ENCODE measurements around the gene S1PR5.

S1PR5 gene, protein sequence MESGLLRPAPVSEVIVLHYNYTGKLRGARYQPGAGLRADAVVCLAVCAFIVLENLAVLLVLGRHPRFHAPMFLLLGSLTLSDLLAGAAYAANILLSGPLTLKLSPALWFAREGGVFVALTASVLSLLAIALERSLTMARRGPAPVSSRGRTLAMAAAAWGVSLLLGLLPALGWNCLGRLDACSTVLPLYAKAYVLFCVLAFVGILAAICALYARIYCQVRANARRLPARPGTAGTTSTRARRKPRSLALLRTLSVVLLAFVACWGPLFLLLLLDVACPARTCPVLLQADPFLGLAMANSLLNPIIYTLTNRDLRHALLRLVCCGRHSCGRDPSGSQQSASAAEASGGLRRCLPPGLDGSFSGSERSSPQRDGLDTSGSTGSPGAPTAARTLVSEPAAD

DNA sequence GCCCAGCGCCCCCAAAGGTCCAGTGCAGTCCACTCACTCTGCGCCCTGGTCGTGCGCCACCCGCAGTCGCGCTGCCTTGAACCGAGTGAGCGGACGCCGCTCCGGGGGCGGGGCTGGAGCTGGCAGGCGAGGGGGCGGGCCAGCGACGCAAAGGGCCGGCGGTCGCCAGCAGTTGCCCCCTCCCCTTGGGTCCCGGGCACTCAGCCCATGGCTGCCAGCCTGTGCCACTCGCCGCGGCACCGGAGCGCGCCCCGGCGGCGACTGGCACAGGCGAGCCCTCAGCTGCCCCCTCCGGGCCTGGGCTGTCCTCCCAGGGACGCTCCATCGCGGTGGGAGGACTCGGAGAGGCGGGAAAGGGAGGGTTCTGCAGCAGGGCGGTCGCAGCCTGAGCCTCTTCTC, at the start of gene S1PR5:
TSS of gene S1PR5 (minus strand) at position 87 of the 399 bp plus-strand sequence. CDS start 2,436 bp downstream, outside the sequence.
- Histone ChIP-seq H3K4me3 (ENCODE audit: low read depth, low read length) (peak within 1 kb of the TSS; percentile 76), H3K9me3 (ENCODE audit: control insufficient read depth, insufficient read depth, low read length) (no peaks in the 10 kb centered on the region), H3K4me1 (ENCODE audit: control insufficient read depth, insufficient read depth, low read length) (no peaks in the 10 kb centered on the region), H3K36me3 (ENCODE audit: control insufficient read depth, insufficient read depth, low read length) (no peaks in the 10 kb centered on the region), H3K9ac (ENCODE audit: low read depth, low read length) (peak within 1 kb of the TSS; percentile 54), H3K27me3 (ENCODE audit: control insufficient read depth, insufficient read depth, low read length) (peaks cover 72% of the 10 kb centered on the region)

DNA sequence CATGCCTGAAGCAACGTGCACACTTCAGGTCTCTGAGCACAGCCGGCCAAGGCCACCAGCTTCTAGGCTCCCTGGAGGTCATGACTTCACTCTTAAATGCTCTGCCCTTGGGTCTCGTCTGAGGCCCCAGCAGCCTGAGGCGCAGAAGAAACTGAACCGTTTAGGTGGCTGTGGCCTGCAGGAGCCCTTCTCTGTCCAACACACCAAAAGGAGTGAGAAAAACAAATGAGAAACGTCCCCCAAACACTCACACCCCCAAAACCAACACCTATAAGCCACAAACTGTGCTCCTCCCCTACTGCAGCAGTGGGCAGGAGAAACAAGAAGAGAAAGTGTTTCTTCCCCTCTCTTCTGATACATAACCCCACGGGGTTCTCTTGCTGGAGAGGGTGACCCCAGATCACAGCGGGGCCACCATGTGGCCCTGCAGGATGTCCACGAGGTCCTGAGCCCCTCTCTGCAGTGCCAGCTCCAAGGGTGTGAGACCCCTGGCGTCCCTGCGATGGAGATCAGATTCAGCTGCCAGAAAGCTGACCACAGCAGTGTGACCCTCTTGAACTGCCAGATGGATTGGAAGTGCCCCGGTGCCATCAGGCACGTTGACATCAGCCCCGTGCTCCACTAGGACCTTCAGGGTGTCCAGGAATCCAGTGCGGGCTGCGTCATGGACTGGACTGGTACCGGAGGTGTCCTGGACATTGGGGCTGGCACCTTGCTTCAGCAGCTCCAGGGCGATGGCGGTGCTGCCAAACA, 49.6 kb upstream of the S1PR5 start:
- H3K27me3 ChIP-seq (ENCODE audit: control insufficient read depth, insufficient read depth, low read length) = peaks cover 12% of the 10 kb centered on the region
- H3K9me3 ChIP-seq (ENCODE audit: control insufficient read depth, insufficient read depth, low read length) = no peaks in the 10 kb centered on the region
- H3K4me1 ChIP-seq (ENCODE audit: control insufficient read depth, insufficient read depth, low read length) = peaks cover 4% of the 10 kb centered on the region
- H3K4me3 ChIP-seq (ENCODE audit: low read depth, low read length) = no peak overlapping the region
- no peak overlapping the region for H3K9ac ChIP-seq (ENCODE audit: low read depth, low read length)
- H3K36me3 ChIP-seq (ENCODE audit: control insufficient read depth, insufficient read depth, low read length) = peaks cover 5% of the 10 kb centered on the region

DNA sequence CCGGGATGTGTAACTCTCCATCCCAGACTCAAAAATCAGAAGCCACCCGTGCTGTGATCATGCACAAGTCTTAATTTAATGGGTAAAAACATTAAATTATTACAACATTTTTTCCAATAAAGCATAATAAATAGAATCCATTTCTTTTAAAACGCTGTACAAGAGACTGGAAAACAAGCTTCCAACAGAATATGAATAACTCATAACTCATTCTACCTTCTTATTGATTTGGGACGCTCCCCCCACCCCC, 49.1 kb upstream of the S1PR5 start:
- peaks cover 7% of the 10 kb centered on the region for H3K36me3 ChIP-seq (ENCODE audit: control insufficient read depth, insufficient read depth, low read length)
- H3K9me3 ChIP-seq (ENCODE audit: control insufficient read depth, insufficient read depth, low read length) = no peaks in the 10 kb centered on the region
- H3K9ac ChIP-seq (ENCODE audit: low read depth, low read length) = no peak overlapping the region
- H3K4me1 ChIP-seq (ENCODE audit: control insufficient read depth, insufficient read depth, low read length) = peaks cover 4% of the 10 kb centered on the region
- H3K4me3 ChIP-seq (ENCODE audit: low read depth, low read length) = peak overlapping the region; percentile 78
- H3K27me3 ChIP-seq (ENCODE audit: control insufficient read depth, insufficient read depth, low read length) = peaks cover 12% of the 10 kb centered on the region

DNA sequence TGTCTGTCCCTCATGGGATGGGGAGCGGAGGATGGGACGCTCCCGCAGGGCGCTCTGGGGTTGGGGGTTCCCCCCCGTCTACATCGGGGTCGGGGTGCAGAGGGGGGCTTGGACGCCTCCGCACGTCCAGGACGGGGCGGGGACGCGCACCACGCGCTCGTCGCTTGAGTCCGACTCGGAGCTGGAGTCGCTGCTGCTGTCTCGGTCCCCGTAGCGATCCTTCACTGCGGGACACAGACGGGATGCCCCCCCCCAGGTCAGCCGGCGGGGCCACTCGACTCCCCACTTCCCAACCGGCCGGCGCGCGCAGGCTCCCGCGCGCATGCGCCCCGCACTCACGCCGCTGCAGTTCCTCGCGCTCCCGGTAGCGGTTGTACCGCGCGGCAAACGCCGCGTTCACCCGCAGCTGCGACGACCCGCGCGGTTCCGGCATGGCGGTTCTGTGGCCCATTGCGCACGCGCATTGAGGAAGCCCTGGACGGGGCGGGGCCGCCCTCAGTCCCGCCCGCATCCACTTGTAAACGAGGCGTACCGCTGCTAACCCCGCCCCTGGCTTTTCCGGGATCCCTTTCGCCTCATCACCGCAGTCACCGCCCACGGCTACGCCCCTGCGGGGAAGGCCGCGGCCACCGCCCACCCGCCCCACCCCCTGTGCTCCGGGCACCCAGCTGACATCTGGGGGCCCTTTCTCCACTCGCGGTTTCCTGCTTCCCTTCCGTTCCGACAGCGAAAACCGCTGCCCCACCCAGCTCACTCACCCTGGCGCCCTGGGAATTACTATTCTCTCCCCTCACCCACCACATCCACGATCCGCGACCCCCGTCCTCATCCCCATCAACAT, 48.5 kb upstream of the S1PR5 start, which contains the start of gene KRI1:
TSS of gene KRI1 (minus strand) at position 444 of the 841 bp plus-strand sequence. CDS start at position 433, 11 bp downstream.
- Histone ChIP-seq H3K36me3 (ENCODE audit: control insufficient read depth, insufficient read depth, low read length) (peaks cover 11% of the 10 kb centered on the region), H3K27me3 (ENCODE audit: control insufficient read depth, insufficient read depth, low read length) (peaks cover 12% of the 10 kb centered on the region), H3K4me1 (ENCODE audit: control insufficient read depth, insufficient read depth, low read length) (peaks cover 4% of the 10 kb centered on the region), H3K4me3 (ENCODE audit: low read depth, low read length) (peak within 1 kb of the TSS; percentile 78), H3K9me3 (ENCODE audit: control insufficient read depth, insufficient read depth, low read length) (no peaks in the 10 kb centered on the region), H3K9ac (ENCODE audit: low read depth, low read length) (peak within 1 kb of the TSS; percentile 81)

DNA sequence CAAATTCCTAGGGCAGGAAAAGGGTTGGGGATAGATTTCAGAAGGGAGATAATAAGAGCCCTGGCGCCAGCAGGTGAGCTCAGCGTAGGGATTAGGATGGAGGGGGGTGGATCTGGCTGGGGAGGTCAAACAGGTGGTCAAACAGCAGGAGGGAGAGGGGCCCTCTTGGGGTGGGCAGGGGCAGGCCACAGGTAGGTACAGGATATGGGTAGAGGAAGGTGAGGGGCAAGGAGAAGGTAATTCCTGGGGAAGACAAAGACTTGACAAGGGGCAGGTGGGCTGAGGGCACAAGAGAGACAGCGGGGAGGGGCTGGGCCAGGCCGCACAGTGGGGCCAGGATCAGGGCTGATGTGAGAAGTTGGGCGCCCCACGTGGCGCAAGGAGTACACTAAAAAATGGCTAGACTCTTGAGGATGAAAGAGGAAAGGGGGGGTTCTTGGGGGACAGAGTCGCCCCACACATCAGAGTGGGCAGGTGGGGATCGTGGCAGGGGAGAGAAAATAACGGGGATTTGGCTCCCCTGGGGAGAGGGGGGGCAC, 47.9 kb upstream of the S1PR5 start:
- H3K9ac ChIP-seq (ENCODE audit: low read depth, low read length) = peak overlapping the region; percentile 81
- H3K4me3 ChIP-seq (ENCODE audit: low read depth, low read length) = peak overlapping the region; percentile 78
- H3K4me1 ChIP-seq (ENCODE audit: control insufficient read depth, insufficient read depth, low read length) = peaks cover 4% of the 10 kb centered on the region
- H3K9me3 ChIP-seq (ENCODE audit: control insufficient read depth, insufficient read depth, low read length) = no peaks in the 10 kb centered on the region
- peaks cover 12% of the 10 kb centered on the region for H3K27me3 ChIP-seq (ENCODE audit: control insufficient read depth, insufficient read depth, low read length)
- H3K36me3 ChIP-seq (ENCODE audit: control insufficient read depth, insufficient read depth, low read length) = peaks cover 18% of the 10 kb centered on the region

DNA sequence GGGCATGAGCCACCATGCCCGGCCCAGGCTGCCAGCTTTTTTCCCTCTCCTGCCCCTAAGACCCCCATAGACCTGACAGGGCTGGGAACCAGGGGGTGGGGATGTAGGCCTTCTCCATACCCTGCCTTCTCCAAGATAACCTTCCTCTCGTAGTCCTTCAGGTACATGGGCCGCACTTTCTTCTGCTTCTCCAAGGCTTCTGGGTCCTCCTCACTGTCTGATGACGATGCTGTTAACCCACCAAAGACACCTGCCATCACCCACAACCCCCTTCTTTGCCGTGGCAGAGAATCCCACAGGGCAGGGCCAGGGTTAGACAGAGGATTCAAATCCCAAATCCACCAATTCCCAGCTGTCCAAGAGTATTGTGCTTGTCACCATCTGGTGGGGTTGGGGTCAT, 45.4 kb upstream of the S1PR5 start:
- Histone ChIP-seq H3K9me3 (ENCODE audit: control insufficient read depth, insufficient read depth, low read length) (no peaks in the 10 kb centered on the region), H3K9ac (ENCODE audit: low read depth, low read length) (no peak overlapping the region), H3K27me3 (ENCODE audit: control insufficient read depth, insufficient read depth, low read length) (peaks cover 8% of the 10 kb centered on the region), H3K36me3 (ENCODE audit: control insufficient read depth, insufficient read depth, low read length) (peaks cover 36% of the 10 kb centered on the region), H3K4me1 (ENCODE audit: control insufficient read depth, insufficient read depth, low read length) (peaks cover 4% of the 10 kb centered on the region), H3K4me3 (ENCODE audit: low read depth, low read length) (no peak overlapping the region)

DNA sequence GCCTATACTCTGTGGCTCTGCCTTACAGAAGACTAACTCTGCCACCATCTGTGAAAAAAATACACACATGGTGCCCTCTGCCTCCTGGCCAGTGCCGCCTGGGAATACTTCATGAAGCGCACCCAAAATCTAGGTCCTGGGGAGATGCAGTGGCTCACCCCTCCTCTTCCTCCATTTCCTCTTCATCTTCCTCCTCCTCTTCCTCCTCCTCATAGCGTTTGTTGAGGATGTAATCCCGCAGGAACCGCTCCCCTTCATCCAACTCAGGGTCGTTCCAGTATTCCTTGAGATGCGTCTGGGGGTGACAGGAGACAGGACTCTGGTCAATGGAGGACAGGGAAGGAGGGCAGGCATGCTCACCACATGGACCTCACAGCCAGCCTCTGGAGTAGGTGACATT, 42.9 kb upstream of the S1PR5 start:
- H3K4me3 ChIP-seq (ENCODE audit: low read depth, low read length) = no peak overlapping the region
- H3K27me3 ChIP-seq (ENCODE audit: control insufficient read depth, insufficient read depth, low read length) = no peaks in the 10 kb centered on the region
- H3K9me3 ChIP-seq (ENCODE audit: control insufficient read depth, insufficient read depth, low read length) = no peaks in the 10 kb centered on the region
- peaks cover 2% of the 10 kb centered on the region for H3K4me1 ChIP-seq (ENCODE audit: control insufficient read depth, insufficient read depth, low read length)
- peaks cover 54% of the 10 kb centered on the region for H3K36me3 ChIP-seq (ENCODE audit: control insufficient read depth, insufficient read depth, low read length)
- H3K9ac ChIP-seq (ENCODE audit: low read depth, low read length) = no peak overlapping the region

DNA sequence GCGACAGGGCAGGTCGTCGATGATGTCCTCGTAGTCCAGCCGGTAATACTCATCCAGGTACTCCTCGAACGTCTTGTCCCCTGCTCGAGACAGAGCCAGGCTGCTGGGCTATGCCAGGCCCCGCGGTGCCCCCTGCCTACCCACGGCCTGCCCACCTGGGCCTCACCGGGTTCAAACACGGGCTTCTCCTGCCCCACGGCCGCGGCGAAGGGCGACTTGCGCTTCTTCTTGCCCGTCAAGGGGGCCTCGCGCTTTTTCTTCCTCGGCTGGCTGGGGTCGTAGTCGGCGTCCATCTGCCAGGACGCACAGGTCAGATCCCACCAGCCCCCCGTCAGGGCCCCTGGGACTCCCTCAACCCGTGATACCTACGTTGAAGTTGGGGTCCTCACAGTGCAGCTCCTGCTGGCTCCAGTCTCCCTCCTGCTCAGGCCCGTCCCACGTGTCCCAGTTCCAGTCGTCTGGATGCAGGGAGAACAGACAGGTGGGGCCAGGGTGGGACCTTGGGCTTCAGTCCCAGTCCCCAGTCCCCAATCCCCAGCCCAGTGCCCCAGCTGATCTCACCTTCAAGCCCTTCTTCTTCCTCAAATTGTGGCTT, 40.5 kb upstream of the S1PR5 start:
- Histone ChIP-seq H3K4me1 (ENCODE audit: control insufficient read depth, insufficient read depth, low read length) (no peaks in the 10 kb centered on the region), H3K4me3 (ENCODE audit: low read depth, low read length) (no peak overlapping the region), H3K36me3 (ENCODE audit: control insufficient read depth, insufficient read depth, low read length) (peaks cover 74% of the 10 kb centered on the region), H3K27me3 (ENCODE audit: control insufficient read depth, insufficient read depth, low read length) (no peaks in the 10 kb centered on the region), H3K9me3 (ENCODE audit: control insufficient read depth, insufficient read depth, low read length) (no peaks in the 10 kb centered on the region), H3K9ac (ENCODE audit: low read depth, low read length) (no peak overlapping the region)

DNA sequence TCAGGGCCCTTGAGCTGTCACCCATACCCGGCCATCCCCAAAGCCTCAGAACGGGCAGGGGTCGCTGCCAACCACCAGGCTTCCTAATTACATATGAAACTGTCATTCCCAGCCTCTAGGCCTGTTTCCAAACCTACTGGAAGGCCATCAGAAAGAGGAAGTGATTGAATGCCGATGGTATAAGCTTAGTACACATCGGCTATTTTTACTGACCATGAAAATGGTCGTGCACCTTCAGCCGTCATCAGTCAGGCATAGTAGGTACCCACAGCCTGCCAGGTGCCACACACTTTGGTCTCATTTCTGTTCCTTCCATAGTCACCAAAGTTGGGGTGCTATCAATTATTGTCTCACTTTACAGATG, 38.3 kb upstream of the S1PR5 start:
- no peaks in the 10 kb centered on the region for H3K27me3 ChIP-seq (ENCODE audit: control insufficient read depth, insufficient read depth, low read length)
- H3K9ac ChIP-seq (ENCODE audit: low read depth, low read length) = no peak overlapping the region
- peaks cover 70% of the 10 kb centered on the region for H3K36me3 ChIP-seq (ENCODE audit: control insufficient read depth, insufficient read depth, low read length)
- H3K4me1 ChIP-seq (ENCODE audit: control insufficient read depth, insufficient read depth, low read length) = no peaks in the 10 kb centered on the region
- H3K9me3 ChIP-seq (ENCODE audit: control insufficient read depth, insufficient read depth, low read length) = no peaks in the 10 kb centered on the region
- no peak overlapping the region for H3K4me3 ChIP-seq (ENCODE audit: low read depth, low read length)

DNA sequence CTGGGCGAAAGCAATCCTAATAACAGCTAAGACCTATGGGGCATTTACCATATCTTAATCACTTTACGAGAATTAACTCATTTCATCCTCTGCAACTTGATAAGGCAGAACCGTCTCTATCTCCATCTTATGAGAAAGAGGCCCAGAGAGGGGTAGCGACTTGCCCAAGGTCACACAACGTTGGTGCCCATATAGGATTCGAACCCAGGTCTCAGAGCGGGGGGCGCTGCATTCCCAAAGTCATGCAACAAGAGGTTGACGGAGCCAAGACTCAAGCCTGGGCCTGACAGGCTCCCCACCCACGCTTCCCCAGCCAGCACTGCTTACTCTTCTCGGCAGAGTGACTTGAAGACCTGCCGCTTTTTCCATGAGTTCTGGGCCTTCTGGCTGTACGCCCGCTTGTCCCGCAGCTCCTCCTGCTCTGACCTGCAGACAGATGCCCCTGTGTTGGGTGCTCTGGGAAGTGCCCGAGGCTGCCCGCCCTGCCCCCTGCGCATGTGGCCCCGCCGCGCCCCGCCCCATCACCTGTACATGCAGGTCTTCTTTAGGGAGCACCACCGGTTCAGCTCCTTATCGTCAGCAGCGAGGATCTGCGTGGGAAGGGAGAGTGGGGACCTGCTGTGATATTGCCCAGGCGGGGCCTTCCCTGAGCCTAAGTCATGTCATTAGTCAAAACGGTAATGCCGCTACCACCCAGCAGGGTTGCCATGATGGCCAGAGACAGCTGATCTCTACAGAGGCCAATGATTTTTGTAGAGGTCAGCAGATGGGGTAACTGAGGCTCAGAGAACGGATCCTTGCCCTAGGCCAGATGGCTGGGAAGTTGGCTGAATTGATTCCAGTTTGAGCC, 37.7 kb upstream of the S1PR5 start:
- Histone ChIP-seq H3K27me3 (ENCODE audit: control insufficient read depth, insufficient read depth, low read length) (no peaks in the 10 kb centered on the region), H3K9me3 (ENCODE audit: control insufficient read depth, insufficient read depth, low read length) (no peaks in the 10 kb centered on the region), H3K36me3 (ENCODE audit: control insufficient read depth, insufficient read depth, low read length) (peaks cover 68% of the 10 kb centered on the region), H3K4me3 (ENCODE audit: low read depth, low read length) (no peak overlapping the region), H3K4me1 (ENCODE audit: control insufficient read depth, insufficient read depth, low read length) (no peaks in the 10 kb centered on the region), H3K9ac (ENCODE audit: low read depth, low read length) (no peak overlapping the region)
